H1 (cell line): ENCODE results near the gene RPL18. TPM values are rescaled to one million over a fixed set of nuclear protein-coding genes. Genes with fewer than 3 reads are reported as not detected.

Experiments used
- GTF2F1 ChIP-seq: IDR thresholded peaks from 2 replicates; pipeline ENCODE4 v1.6.1; 2012; ENCODE audit warnings: low read depth, low read length, improper control_type of control experiment, borderline replicate concordance
- RAD21 ChIP-seq, 2 experiments: IDR thresholded peaks in 1 of 2; conservative IDR thresholded peaks in 1 of 2; 2 replicates each; pipeline ENCODE4 v1.6.1; 2011; ENCODE audit warnings: low read depth in 2 of 2, low read length in 2 of 2, improper control_type of control experiment in 1 of 2, inconsistent platforms in 1 of 2, mild to moderate bottlenecking in 1 of 2, moderate library complexity in 1 of 2
- polyA plus RNA-seq, 7 experiments: library from polyadenylated mRNA; depleted of rRNA in 3 of 7; stranded (reverse) in 5 of 7; unstranded in 2 of 7; fragments of >200 nt in 5 of 7; fragments of 200-250 nt in 2 of 7; gene quantifications; 1 replicate in 5 of 7; 2 replicates in 1 of 7; 4 replicates in 1 of 7; pipeline versions ENCODE4 v1.2.1 to v1.2.3, GENCODE V29; 2011 to 2013; ENCODE audit warnings: missing spikeins in 2 of 7, mixed read lengths in 2 of 7
- total RNA-seq: library from RNA; stranded (reverse); fragmentation: NEBNext Ultra II Directional; extraction: Animal tissue kit (Norgen Biotek cat#: 25700); gene quantifications from 2 replicates; pipeline ENCODE4 v1.2.1, GENCODE V29; 2021

Gene RPL18
- total and polyA plus RNA-seq, 2 of the 8 experiments (the other 6 are each of a cell fraction or from before 2014, with no cell fraction given), result 1,669 to 2,789 TPM

- TF ChIP-seq GTF2F1 (no peak), RAD21 (IDR thresholded peaks at IDR 0.05 in 1 of 2, conservative IDR thresholded peaks at IDR 0.05 in 1 of 2; ENCODE audit: low read depth in 2 of 2, low read length in 2 of 2) (no peak)
Observed at GRCh38 chr19:48660852-48661710, 42.1 kb upstream of the RPL18 start (continued).
